GM18861 (cell line): ENCODE results near the gene EYA2.

Experiments used
- ATAC-seq: cut with Tn5 transposase; IDR thresholded peaks from one replicate; pipeline ENCODE4 v1.9.1; 2021; ENCODE audit not compliant: unreplicated experiment

Gene EYA2

DNA sequence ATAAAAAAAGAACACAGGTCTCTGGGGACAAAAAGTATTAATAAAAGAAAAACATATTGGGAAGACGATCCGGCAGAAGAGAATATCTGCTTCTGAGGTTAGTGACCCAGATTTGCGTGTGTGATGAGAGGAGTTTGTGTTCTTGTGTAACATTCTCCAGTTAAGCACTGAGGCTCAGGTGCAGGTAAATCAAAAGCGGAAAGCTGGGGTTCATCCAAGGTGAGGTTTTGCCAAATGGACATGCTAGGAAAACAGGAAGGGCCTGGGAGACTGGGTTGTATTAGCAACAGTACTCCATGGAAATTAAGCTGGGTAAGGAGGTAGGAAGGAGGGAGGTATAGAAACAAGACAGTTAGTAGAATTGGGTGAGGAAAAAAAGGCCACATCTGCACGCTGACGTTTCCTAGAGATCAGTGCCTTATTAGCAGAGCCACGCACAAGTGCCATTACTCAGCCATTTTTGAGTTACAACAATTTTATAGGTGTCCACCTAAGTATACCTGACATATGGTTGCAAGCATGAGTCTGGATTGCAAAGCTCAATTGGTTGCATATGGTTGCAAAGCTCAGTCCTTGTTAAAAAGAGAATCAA is 322.3 kb downstream of the EYA2 start:
- no peak for ATAC-seq

DNA sequence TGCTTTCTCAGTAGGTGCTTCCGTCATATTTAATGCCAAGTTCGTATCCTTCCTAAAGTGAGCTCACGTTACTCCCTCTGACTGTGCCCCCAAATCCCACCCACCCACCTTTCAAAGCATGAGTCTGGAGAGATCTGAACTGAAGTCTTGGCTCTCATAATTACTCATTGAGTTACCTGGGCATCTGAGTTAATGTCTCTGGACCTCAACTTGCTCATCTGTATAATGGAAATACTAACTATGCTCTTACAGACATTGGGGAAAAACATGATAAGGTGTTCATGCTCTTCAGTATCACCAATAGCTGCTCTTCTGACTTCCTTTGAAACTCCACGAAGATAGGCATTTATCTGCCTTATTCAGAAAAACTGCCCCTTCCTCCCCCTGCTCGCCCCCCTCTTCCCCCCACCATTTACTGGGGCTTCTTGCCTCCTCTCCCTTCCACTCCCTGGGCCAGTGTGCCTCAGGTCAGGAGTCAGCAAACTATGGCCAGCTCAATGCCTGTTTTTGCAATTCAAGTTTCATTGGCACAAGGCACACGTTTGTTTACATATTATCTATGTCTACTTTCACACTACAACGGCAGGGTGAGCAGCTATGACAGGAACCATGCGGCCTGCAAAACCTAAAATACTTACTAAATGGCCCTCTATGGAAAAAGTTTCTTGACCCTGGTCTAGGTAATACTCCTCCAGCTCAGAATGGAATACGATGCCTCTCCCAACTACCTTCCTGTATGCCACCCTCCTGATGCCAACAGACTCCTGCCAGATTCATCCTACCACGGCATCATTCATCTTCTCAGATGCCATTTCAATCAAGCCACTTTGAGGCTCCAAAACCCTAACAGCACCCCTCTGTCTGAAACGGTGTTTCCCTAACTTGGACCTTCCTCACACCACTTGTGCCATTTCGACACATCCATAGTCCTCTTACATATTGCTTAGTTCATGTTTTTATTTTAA is 323.1 kb downstream of the EYA2 start:
- ATAC-seq = no peak

DNA sequence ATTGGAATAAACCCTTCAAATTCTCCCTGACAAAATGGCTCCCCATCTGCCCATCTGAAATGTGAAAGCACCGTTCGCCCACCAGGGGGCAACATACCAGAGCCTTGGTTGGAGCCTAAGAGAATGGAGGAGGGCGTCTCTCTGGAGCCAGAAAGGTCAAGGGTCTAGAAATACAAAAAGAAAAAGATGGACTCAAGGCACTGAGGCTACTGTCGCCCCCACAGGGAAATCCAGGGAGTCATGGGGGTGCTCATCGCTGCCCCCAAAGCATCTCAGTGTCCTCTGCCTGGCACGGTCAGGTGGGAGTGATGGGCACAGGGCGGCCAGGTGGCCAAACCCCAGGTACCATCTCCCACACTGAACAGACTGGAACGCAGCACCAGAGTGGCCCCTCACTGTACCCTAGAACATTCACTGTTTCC is 325.5 kb downstream of the EYA2 start:
- no peak for ATAC-seq

DNA sequence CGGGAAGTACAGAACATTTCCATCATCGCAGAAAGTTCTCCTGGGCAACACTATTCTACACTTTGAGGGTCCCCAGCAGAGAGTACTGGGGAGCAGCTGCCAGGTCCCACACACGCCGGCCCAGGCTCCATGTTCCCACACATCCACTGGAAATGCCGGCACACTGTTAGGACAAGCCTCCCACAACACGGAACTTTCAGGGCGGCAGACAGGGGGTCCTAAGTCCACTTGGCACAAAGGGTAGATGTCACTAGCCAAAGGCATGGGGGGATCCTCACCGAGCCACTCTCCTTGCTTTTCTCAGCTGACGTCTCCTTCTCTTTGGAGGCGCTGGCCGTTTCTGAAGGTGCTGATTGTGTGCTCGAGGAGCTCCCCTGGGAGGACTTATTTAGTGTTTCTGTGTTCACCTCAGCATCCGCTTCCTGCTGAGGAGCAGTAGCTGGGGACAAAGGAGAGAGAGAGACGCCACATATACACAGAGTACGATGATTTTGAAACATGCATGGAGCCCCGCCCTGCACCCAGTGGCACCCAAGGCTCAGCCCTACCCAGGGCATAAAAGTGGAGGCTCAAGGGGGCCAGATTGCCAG is 326.5 kb downstream of the EYA2 start:
- no peak for ATAC-seq

DNA sequence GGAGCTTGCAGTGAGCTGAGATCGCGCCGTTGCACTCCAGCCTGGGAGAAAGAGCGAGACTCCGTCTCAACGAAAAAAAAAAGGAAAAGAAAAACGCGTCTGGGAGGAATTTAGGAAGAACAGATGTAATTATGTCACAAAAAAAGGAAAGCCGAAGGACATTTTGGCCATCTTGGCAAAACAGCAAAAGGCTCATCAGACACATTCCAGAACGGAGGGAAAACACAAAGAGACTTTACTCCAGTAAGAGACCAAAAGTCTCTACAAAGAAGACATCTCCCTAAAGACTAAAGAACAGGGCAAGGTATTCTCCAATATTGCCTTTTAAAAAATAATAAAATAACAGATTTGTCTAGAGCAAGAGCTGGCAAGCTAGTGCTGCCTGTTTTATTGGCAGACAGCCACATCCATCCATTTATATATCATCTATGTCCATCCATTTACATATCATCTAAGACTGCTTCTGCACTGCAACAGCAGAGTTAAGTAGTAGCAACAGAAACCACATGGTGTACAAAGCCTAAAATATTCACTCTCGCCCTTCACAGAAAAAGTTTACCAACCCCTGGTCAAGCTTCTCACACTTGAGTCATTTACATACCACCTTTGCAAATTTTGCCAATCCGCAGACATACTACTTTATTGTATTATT is 328.0 kb downstream of the EYA2 start:
- no peak for ATAC-seq

GRCh38 chr20:47223896-47224295 is 329.3 kb downstream of the EYA2 start:
- no peak for ATAC-seq

DNA sequence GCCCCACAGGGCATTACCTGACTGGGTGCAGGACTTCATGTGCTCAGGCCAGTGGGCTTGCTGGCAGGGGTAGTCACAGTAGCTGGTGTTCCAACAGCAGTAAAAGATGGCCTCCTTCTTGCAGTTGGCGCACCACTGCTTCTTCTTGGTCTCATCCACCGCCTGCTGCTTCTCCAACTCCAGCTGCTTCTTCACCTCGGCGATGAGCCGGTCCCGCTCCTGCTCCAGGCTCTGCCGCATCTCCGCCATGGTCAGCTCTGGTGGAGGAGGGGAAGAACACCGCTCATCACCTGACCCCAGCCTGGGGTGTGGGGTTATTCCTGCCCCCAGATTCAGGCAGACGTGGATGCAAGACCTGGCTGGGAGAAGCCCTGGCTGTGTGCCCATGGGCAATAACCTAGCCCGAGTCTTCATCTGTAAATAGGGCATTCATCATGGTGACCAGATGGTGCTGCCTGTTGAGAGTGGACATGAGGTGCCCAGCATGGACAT is 329.7 kb downstream of the EYA2 start:
- ATAC-seq = no peak

GRCh38 chr20:47224857-47225256 is 330.2 kb downstream of the EYA2 start:
- no peak for ATAC-seq

DNA sequence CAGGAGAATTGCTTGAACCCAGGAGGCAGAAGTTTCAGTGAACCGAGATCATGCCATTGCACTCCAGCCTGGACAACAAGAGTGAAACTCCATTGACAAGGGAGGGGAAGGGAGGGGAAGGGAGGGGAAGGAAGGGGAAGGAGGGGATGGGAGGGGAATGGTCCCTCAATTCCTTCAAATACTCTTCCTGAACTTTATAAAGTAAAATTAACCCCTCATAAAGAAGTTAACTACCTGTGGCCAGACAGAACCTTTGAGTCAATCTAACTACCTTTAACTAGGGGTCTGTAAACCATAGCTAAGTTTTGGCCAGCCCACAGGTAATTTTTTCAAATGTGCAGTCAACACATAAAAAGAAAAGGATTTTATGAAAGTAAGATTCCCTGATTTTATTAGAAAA is 330.8 kb downstream of the EYA2 start:
- no peak for ATAC-seq

DNA sequence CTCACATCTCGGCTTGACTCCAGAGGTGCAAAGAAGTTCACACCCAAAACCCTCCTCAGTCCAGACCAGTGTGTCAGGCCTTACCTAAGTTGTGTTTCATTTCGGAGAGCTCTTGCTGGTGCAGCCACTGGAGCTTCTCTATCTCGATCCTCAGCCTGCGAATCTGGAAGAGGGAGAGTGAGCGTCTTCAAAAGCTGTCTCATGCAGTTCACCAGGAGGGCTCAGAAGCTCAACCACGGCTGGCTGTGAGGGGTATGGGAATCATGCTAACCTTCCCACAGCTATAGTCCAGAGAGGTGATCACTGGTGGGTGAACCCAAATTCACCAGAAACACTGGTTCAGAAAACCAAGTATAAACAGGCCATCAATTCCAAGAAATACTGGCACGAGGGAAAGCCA is 332.5 kb downstream of the EYA2 start:
- no peak for ATAC-seq

GRCh38 chr20:47227576-47227975 is 332.9 kb downstream of the EYA2 start:
- no peak for ATAC-seq

DNA sequence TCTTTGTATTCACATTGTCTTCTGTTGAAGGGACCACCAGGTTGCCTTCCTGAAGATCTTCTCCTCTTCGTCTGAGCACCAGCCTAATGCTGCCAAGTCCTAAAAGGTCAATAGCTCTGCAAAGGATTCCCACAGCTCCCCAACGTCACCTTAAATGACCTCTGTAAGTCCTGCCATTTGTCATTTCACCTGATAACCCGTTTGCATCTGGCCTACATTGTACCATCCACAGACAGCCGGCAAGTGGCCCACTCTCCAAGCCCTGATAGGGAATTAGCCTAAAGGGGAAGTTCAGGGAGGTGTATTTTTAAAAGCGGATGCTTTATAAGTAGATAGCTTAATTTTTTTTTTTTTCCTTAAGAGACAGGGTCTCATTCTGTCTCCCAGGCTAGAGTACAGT is 334.0 kb downstream of the EYA2 start:
- ATAC-seq = no peak

DNA sequence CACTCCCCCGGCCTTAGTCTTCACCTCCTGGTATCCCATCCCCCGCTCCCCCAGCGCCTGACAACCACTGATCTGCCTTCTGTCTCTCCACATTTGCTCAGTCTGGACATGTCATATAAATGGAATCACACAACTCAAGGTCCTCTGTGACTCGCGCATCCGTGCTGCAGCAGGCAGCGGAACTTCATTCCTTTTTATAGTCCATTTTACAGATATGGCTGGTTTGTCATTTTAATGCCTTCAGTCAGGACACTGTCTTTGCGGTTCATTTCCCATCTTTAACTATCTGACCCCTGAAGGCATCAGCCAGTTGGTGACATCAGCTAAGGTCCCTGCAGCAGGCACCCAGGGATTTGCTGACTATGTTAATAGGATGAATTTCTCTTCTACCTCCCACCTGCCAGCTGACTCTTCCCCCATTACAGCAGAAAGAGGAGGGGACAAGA is 336.2 kb downstream of the EYA2 start:
- ATAC-seq = no peak

DNA sequence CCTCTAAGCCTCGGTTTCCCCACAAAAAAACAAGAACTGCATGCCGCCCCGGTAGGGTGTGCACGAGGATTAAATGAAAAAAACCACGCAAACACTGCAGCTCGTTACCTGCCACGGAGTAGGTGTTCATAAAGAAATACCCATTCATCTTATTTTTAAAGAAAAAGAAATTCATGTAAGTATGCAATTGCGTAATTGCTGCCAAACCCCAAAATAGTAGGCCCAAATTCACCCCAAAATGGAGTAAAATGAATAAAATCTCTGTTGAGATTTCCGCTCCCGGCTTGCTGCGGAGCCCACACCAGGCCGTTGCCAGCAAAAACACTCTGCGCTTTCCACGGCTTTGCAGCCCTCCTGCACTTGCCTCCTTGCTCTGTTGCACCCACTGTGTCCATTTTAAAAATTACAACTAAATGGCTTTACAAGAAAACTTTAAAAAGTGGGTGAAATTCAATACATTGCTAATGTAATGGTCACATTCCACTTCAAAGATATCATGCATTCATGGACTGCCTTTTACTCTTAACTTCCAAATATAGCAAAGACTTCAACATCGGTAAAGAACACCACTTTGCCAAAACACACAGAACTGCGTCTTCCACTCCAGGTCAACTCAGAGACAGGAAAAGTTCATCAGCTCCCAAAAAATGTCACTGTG is 336.9 kb downstream of the EYA2 start:
- ATAC-seq = no peak

DNA sequence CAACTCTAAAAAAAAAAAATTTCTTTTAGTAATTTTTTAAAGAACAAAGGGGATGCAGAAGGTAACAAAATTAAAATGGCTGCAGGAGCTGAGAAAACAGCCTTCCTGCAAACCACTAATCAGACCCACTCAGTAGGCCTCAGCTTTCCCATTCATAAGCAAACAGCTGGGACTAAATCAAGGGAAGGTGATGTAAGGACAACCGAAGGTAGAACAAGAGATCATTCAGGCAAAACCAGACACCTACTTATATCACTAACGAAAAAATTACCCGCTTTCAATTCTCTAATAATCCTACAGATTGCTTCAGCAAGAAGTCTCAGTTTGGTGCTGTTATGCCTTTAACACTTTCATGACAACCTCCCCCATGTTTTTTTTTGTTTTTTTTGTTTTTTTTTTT is 337.9 kb downstream of the EYA2 start:
- no peak for ATAC-seq

DNA sequence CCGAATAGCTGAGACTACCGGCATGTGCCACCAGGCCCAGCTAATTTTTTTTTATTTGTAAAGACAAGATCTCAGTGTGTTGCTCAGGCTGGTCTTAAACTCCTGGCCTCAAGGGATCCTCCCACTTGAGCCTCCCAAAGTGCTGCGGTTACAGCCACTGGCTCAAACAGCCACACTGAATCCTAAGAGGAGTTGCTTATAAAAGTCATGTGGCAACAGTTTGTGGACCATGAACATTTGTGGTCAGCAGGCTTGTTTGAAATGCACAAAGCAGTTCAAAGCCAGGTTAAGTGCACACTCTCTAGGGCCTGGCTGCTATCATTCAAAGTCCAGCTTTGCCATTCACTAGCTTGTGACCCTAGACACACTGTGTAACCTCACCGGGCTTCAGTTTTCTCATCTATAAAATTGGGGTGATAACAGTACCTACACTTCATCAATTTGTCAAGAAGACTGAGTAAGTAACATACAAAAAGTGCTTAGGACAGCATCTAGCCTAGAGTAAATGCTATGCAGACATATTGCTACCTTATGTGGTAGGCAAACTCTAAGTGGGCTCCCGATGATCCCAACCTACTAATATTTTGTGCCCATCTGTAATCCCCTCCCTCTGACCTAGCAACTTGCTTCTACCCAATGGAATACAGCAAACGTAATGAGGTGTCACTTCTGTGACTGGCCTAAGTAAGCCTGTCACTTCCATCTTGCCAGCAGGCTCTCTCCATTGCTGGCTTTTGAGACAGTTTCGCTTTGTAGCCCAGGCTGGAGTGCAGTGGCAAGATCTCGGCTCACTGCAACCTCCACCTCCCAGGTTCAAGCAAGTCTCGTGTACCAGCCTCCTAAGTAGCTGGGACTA is 338.9 kb downstream of the EYA2 start:
- no peak for ATAC-seq

DNA sequence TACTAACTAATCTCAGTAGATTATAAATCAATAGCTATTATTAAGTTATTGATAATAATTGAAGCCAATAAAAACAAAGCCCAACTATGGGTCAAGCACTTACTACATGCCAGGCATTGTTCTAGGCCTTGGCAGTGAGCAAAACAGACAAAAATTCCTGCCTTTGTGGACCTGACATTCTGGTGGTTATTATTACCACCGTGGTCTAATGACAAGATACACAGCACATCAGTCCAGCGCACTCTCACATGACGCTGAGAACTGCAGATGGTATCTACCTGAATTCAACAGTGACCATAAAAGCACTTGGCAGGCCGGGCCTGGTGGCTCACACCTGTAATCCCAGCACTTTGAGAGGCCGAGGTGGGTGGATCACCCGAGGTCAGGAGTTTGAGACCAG is 340.5 kb downstream of the EYA2 start:
- no peak for ATAC-seq

DNA sequence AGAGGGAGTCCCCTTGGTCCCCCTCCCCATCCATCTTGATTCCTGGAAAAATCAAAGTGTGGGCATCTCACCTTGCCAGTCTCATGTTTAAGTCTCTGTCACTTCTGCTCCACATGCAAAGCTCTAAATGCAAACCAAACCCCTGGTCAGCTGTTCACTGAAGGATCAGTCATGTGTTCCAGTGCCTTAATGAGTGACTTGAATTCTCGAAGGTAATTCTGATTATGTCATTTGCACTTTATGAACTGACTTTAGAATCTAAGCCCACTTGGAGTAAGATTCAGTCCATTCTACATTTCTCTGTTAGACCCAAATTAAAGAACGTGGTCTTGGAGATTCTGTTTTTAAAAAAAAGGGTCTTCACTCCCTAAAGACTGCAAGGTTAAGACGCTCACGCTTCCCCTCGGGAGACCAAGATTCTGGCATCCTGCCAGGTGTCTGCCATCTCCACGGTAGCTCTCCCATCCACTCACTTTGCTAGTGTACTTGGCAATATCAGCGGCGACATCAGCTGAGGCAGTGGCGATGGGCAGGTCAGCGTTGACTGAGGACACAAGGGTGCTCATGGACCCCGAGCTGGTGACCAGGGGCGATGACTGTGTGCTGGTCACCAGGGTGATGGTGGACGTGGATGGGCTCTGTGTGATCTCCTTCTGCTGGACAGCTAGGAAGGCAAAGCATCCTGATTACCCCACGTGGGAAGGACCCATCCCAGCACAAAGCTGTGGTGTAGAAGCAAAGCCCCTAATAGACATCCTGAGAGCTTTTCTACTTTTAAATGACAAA is 341.4 kb downstream of the EYA2 start:
- ATAC-seq = no peak

- ATAC-seq = no peak
Observed at GRCh38 chr20:47236639-47236900, 341.9 kb downstream of the EYA2 start.
